ENCODE results near the gene TMEM158. TPM values are rescaled to one million over a fixed set of nuclear protein-coding genes. Genes with fewer than 3 reads are reported as not detected.

The TMEM158 gene
- total RNA-seq, 1 donor, result 9.0 TPM

DNA sequence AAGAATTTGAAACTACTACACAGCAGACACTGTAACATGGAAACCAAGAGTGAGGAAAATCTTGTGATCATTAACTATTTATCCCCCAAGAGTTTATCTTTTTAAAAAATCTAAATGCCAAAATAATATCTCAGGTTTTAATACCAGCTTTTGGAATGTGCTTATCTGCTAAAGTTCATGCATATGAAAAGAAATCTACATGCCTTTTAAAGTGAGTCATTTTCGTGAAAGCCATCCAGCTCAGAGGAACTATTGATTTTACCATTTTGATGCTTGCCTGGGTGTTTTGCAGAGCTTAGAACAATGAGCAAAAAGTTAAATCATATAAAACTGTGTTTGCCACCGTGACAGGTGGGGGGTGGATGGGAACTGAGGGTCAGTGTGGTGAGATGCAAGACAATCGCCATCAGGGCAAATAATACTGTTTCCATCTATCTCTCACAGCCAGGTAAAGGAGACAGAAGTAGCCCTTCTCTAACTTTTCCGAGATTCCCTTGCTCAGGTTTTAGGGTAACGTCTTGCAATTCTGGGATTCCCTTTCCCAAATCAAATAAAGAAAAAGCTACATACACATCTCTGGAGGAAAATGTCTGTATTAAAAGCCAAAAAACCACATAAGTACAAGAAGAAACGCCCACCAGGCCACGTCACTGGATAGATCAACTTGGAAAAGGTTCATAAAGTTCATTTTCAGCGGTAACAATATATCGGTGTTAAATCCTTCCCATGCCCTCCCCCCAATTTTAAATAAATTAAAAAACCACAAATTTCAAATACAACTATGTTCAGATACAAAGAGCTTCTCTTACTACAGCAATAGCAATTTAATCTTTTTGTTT lies 2.0 kb downstream of the TMEM158 start:
- H3K27ac ChIP-seq (ENCODE audit: low read depth, low read length), result peak overlapping the region; percentile 71
- H2AFZ ChIP-seq (ENCODE audit: low read length), result no peak overlapping the region
- H3K27me3 ChIP-seq (ENCODE audit: insufficient read depth, low read length), result peaks cover under 1% of the 10 kb centered on the region
- H3K4me3 ChIP-seq (ENCODE audit: insufficient read depth, low read length), result peak overlapping the region; percentile 86
- peak overlapping the region; percentile 83 for H3K4me2 ChIP-seq (ENCODE audit: insufficient read depth, low read length)
- H4K20me1 ChIP-seq (ENCODE audit: insufficient read depth, low read length), result no peaks in the 10 kb centered on the region
- no peaks in the 10 kb centered on the region for H3K9me3 ChIP-seq (ENCODE audit: low read depth, low read length)
- peaks cover 18% of the 10 kb centered on the region for H3K4me1 ChIP-seq (ENCODE audit: insufficient read depth, low read length)
- peaks cover 7% of the 10 kb centered on the region for H3K79me2 ChIP-seq (ENCODE audit: insufficient read depth, low read length)
- TF ChIP-seq, protein P1, sequence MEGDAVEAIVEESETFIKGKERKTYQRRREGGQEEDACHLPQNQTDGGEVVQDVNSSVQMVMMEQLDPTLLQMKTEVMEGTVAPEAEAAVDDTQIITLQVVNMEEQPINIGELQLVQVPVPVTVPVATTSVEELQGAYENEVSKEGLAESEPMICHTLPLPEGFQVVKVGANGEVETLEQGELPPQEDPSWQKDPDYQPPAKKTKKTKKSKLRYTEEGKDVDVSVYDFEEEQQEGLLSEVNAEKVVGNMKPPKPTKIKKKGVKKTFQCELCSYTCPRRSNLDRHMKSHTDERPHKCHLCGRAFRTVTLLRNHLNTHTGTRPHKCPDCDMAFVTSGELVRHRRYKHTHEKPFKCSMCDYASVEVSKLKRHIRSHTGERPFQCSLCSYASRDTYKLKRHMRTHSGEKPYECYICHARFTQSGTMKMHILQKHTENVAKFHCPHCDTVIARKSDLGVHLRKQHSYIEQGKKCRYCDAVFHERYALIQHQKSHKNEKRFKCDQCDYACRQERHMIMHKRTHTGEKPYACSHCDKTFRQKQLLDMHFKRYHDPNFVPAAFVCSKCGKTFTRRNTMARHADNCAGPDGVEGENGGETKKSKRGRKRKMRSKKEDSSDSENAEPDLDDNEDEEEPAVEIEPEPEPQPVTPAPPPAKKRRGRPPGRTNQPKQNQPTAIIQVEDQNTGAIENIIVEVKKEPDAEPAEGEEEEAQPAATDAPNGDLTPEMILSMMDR (IDR thresholded peaks at IDR 0.05; ENCODE audit: extremely low read depth, low read depth, low read length), result no peak
- peak; percentile 87 for DNase-seq (ENCODE audit: insufficient read length, low spot score, missing footprints)
- H3K36me3 ChIP-seq (ENCODE audit: insufficient read depth, low read length), result no peaks in the 10 kb centered on the region

GRCh38 chr3:45219694-45220093 lies 6.4 kb downstream of the TMEM158 start:
- Histone ChIP-seq H3K4me3 (ENCODE audit: insufficient read depth, low read length) (no peak overlapping the region), H3K4me1 (ENCODE audit: insufficient read depth, low read length) (peaks cover 28% of the 10 kb centered on the region), H4K20me1 (ENCODE audit: insufficient read depth, low read length) (no peaks in the 10 kb centered on the region), H2AFZ (ENCODE audit: low read length) (no peak overlapping the region), H3K27me3 (ENCODE audit: insufficient read depth, low read length) (no peaks in the 10 kb centered on the region), H3K27ac (ENCODE audit: low read depth, low read length) (no peak overlapping the region), H3K9me3 (ENCODE audit: low read depth, low read length) (no peaks in the 10 kb centered on the region), H3K36me3 (ENCODE audit: insufficient read depth, low read length) (no peaks in the 10 kb centered on the region), H3K4me2 (ENCODE audit: insufficient read depth, low read length) (no peak overlapping the region), H3K79me2 (ENCODE audit: insufficient read depth, low read length) (peaks cover 7% of the 10 kb centered on the region)
- TF ChIP-seq, protein P1 (IDR thresholded peaks at IDR 0.05; ENCODE audit: extremely low read depth, low read depth, low read length), result no peak
- no peak for DNase-seq (ENCODE audit: insufficient read length, low spot score, missing footprints)

DNA sequence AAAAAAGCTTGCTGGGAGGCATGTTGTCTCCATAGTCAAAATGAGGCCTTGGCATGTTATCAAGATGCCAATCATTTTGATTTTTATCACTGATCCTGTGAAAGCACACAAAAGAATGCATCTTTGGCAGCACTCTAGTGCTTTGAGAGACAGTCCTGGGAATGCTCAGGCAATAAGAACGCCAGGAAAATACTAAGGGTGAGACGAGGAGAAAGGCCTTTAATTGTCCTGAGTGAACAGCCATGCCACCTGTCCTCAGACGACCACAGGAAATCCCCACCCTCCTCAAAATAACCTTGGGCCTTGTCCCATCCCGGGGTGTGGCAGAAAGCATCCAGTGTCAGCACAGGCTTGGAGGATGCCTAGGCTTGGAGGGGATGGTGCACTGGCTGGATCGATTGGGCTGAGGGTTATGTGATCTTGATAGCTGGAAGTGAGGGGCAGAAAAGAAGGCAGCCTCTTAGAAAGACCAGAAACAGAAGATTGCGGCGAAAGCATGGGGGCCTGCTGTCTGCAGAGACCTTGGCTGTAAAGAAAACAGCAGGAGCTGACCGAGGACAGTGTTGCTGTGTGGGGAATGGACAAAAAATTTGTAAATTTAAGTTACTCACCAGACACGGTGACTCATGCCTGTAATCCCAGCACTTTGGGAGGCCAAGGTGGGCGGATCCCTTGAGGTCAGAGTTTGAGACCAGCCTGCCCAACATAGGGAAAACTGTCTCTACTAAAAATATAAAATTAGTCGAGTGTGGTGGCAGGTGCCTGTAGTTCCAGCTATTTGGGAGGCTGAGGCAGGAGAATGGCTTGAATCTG lies 7.3 kb downstream of the TMEM158 start:
- Histone ChIP-seq H3K27me3 (ENCODE audit: insufficient read depth, low read length) (no peaks in the 10 kb centered on the region), H3K79me2 (ENCODE audit: insufficient read depth, low read length) (peaks cover 7% of the 10 kb centered on the region), H3K4me2 (ENCODE audit: insufficient read depth, low read length) (peak overlapping the region; percentile 63), H4K20me1 (ENCODE audit: insufficient read depth, low read length) (no peaks in the 10 kb centered on the region), H3K36me3 (ENCODE audit: insufficient read depth, low read length) (no peaks in the 10 kb centered on the region), H3K27ac (ENCODE audit: low read depth, low read length) (peak overlapping the region; percentile 68), H3K4me1 (ENCODE audit: insufficient read depth, low read length) (peaks cover 21% of the 10 kb centered on the region), H3K4me3 (ENCODE audit: insufficient read depth, low read length) (peak overlapping the region; percentile 34), H2AFZ (ENCODE audit: low read length) (peak overlapping the region; percentile 43), H3K9me3 (ENCODE audit: low read depth, low read length) (no peaks in the 10 kb centered on the region)
- TF ChIP-seq, protein P1 (IDR thresholded peaks at IDR 0.05; ENCODE audit: extremely low read depth, low read depth, low read length), result no peak
- peak; percentile 87 for DNase-seq (ENCODE audit: insufficient read length, low spot score, missing footprints)

All from osteoblast (primary cell).